OCI-M1 (cell line): ENCODE measurements around the gene MCMBP.
A peak's percentile ranks its signal among the peaks of the same experiment; 100 is the strongest.
"Not testable (repeated sequence)": the region's sequence is repeated elsewhere in the genome, so short reads cannot be mapped to it uniquely, and the experiment has no call there.

Experiments used
- DNase-seq: peaks from one replicate; lab custom pipeline; 2025; lab: John Stamatoyannopoulos, UW

The MCMBP gene

DNA sequence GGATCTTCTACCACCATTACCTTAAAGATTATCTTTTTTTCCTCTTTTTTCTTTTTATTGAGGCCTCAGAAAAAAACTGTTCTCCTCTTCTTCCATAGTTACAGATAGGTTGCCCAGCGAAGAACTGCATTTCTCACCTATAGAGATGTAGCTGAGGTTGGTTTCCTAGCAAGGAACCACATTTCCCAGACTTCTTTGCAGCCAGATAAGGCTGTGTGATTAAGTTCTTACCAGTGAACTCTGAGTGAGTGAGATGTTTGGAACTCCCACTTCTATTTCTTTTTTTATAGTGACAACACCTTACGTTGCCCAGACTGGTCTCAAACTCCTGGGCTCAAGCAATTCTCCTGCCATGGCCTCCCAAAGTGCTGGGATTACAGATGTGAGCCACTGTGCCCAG, 5.9 kb upstream of the MCMBP start:
- DNase-seq, result peak; percentile 32

GRCh38 chr10:119872860-119873681, 428 bp upstream of the MCMBP start:
- DNase-seq, result peak; percentile 93

GRCh38 chr10:119871881-119872609, 598 bp downstream of the MCMBP start:
- peak; percentile 65 for DNase-seq

- not testable (repeated sequence) for DNase-seq
These were observed 3.2 kb downstream of the MCMBP start for GRCh38 chr10:119869398-119869797.

- DNase-seq, result no peak
These were observed 5.3 kb downstream of the MCMBP start for GRCh38 chr10:119867317-119867716.

DNA sequence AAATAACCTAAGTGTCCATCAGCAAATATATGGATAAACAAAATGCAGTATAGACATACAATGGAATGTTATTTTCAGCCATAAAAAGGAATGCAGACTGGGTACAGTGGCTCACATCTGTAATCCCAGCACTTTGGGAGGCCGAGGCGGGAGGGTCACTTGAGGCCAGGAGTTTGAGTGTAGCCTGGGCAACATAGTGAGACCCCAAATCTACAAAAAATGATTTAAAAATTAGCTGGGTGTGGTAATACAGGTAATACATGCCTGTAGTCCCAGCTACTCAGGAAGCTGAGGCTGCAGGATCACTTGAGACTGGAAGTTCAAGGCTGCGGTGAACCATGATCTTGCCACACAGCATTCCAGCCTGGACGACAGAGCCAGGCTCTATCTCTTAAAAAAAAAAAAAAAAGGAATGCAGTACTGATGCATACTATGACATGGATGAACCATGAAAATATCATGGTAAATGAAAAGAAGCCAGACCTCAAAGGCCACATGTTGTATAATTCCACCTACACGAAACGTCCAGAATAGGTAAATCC, 6.9 kb downstream of the MCMBP start:
- DNase-seq, result no peak

GRCh38 chr10:119863951-119864565, 8.6 kb downstream of the MCMBP start:
- peak; percentile 20 for DNase-seq

- no peak for DNase-seq
These were observed 10.1 kb downstream of the MCMBP start for GRCh38 chr10:119862524-119862923.

DNA sequence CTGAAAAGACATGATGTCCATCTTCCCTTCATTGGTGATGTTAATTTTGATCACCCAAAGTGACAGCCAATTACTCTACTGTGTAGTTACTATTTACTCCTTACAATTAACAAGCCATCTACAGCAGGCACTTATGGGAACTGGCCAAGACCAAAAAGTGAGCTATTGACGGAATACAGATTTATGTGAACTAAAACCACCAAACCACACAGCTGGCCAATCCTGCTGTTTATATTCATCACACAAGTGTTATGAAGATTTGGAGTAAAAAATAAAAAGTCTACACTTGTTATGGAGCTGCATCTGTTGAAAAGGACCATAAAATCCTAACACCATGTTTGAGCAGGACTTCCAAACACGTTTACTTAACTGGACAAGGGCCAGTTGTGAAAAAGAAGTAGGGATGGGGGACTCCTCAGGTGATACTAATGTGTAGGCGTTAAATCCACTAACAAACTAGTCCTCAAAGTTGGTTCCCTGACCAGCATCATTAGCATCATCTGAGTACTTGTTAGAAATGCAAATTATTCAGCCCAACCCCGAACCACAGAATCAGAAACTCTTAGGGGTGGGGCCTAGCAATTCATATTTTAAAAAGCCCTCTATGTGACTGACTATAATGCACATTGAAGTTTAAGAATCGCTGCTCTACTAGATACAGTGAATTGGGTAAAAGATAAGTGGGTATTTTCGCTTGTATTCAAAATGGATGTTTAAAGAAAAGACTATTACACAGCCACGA, 11.6 kb downstream of the MCMBP start:
- DNase-seq, result no peak

DNA sequence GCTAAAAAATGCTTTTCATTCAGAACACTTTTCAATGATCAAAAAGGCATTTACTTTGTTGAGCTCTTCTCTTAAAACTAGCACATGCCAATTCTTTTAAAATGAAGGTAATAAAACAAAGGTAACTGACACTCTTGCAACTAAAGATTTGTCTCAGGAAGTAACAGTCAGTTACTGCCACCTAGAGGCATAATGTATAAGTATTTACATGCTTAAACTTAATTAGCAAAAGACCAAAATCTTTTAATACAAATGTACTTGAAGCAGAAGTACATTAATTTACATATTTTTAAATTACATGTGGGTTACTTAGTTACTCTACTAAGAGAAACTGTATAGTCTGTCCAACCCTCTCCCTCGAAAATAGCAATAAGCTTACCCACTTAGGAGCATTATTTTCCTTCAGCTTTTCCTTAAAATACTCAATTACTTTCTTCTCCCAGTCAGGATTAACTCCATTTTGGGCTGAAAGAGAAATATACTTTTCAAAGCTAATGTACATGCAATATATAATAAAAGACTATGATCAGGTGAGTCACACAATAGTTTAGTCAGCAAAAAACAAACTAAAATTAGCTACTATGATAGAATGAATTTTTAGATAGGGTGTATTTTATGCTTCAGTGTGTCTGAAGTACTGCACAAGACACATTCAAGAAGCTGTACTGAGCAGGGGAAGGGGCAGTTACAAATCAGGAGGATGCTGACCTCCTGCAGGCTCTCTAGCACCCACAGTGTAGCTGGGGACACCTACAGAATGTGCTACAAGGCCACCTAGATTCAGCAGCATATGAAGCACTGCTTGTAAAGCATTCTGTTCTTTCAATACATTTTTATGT, 13.0 kb downstream of the MCMBP start:
- DNase-seq, result peak; percentile 85

- no peak for DNase-seq
These were observed 14.6 kb downstream of the MCMBP start for GRCh38 chr10:119858063-119858462.

- DNase-seq, result no peak
These were observed 19.1 kb downstream of the MCMBP start for GRCh38 chr10:119853574-119853973.

- DNase-seq, result no peak
These were observed 19.8 kb downstream of the MCMBP start for GRCh38 chr10:119852822-119853221.

GRCh38 chr10:119852277-119852676, 20.4 kb downstream of the MCMBP start:
- DNase-seq, result no peak

GRCh38 chr10:119849944-119850343, 22.7 kb downstream of the MCMBP start:
- DNase-seq, result no peak

- no peak for DNase-seq
These were observed 23.4 kb downstream of the MCMBP start for GRCh38 chr10:119849031-119849789.

DNA sequence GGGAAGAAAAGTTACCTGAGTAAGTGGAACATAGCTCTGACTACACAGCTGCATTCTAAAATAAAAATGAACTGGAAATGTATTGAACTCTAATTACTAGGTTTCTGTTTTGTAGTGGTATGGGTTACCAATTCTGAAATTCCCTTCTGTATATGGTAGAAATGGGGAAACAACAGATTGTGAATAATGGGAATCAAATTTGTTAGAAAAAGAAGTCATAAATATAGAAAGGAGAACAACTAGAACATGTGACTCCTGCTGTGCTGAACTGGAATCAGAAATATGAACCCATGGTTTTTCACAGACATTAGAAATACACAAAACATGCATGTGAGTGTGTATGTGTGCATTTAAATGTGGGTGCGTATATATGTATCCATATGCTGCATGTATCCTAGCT, 27.0 kb downstream of the MCMBP start:
- DNase-seq, result no peak

DNA sequence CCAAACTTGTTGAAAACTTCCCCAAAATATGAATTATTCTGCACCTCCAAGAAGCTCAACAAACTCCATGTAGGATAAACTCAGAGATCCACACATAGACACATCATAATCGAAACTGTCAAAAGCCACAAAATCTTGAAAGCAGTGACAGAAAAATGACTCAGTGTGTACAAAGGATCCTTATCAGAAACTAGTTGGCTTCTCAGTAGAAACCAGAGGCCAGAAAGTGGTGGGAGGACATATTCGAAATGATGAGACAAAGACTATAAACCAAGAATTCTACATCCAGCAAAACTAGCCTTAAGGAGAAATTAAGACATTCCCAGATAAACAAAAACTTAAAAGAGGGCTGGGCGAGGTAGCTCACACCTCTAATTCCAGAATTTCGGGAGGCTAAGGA, 38.5 kb downstream of the MCMBP start:
- DNase-seq, result peak; percentile 90

DNA sequence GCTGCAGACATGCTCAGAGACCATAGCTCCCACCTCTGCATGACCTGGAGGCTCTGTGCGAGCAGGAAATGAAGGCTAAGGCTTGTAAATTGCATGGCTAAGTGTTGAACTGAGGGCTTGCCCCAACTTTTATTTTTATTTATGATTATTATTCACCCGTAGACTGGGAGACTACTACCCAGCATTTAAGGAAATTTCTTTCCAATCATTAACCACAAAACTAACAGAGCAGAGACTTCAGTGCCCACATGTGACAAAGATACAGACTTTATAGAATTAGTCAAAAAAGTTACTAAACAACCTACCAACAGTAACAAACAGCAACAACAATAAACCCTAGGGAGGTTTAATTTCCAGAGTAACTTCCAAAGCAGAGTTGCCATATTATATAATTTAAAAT, 39.7 kb downstream of the MCMBP start:
- DNase-seq, result no peak

- DNase-seq, result no peak
These were observed 41.0 kb downstream of the MCMBP start for GRCh38 chr10:119831656-119832055.
